HepG2 (cell line): ENCODE measurements around the gene PROM2. TPM values are rescaled to one million over a fixed set of nuclear protein-coding genes. Genes with fewer than 3 reads are reported as not detected.

ENCODE experiments used
- ATAC-seq: fragments of 200-7000 bp; cut with Tn5 transposase; 3 replicates; pipeline ENCODE4 v1.9.1; 2020; ENCODE audit warnings: mild to moderate bottlenecking, moderate library complexity
- BruUV-seq: library from RNA; stranded (reverse); fragments of 400-500 nt; replicated peaks from 2 replicates; lab custom pipeline; 2021; lab: Mats Ljungman, UMichigan
- CTCF ChIA-PET: fragments of 300-600 bp; formaldehyde crosslinking; extraction: SDS; loops from one replicate; lab custom pipeline; 2021; ENCODE audit warnings: low total read pairs, inconsistent platforms, low intra/inter-chr PET ratio; lab: Yijun Ruan, JAX
- POLR2A ChIA-PET: fragments of 350-600 bp; sonication (Branson Sonifier 250); formaldehyde crosslinking; loops from one replicate; lab custom pipeline; 2020; ENCODE audit warnings: antibody characterized with exemption, inconsistent platforms; lab: Yijun Ruan, JAX
- DNase-seq: peaks from one replicate; pipeline ENCODE4 v3.0.0-alpha.2; 2015; ENCODE audit warnings: low spot score
- FAIRE-seq: peaks from 3 replicates; lab custom pipeline; 2011; peaks lifted over from hg19 to GRCh38; lab: Jason Lieb, UNC
- H2AFZ ChIP-seq: one replicate; pipeline ENCODE4 v1.6.1; 2011; ENCODE audit warnings: low read length, inconsistent platforms
- H3K27ac ChIP-seq: fragments of 300-600 bp; 3 replicates; pipeline ENCODE4 v1.8.0; 2011; ENCODE audit warnings: mixed run types, mild to moderate bottlenecking, mixed read lengths, low read length, inconsistent platforms; ENCODE audit not compliant: insufficient read depth; ENCODE audit errors: extremely low read length
- H3K27me3 ChIP-seq, 2 experiments: fragments of 200-600 bp in 1 of 2; 2 replicates in 1 of 2; 3 replicates in 1 of 2; pipeline versions ENCODE4 v1.6.0 to v1.8.0; 2011; ENCODE audit warnings: low read length in 2 of 2, mild to moderate bottlenecking in 2 of 2, moderate library complexity in 2 of 2, inconsistent platforms in 1 of 2; ENCODE audit not compliant: insufficient read depth in 2 of 2, control insufficient read depth in 1 of 2
- H3K36me3 ChIP-seq, 2 experiments: fragments of 200-600 bp in 1 of 2; replicated peaks in 1 of 2; 2 replicates in 1 of 2; 3 replicates in 1 of 2; pipeline versions ENCODE4 v1.5.1 to v1.8.0; 2011; ENCODE audit warnings: low read length in 2 of 2, inconsistent platforms in 1 of 2; ENCODE audit not compliant: insufficient read depth in 2 of 2, control insufficient read depth in 1 of 2
- H3K4me1 ChIP-seq: 2 replicates; pipeline ENCODE4 v1.5.1; 2012; ENCODE audit warnings: low read length, inconsistent platforms; ENCODE audit not compliant: insufficient read depth
- H3K4me2 ChIP-seq: 2 replicates; pipeline ENCODE4 v1.6.0; 2011; ENCODE audit warnings: low read depth, low read length, inconsistent platforms
- H3K4me3 ChIP-seq, 3 experiments: fragments of 200-600 bp in 1 of 3; sonication (generic), shearing (Covaris generic) in 1 of 3; replicated peaks in 1 of 3; 2 replicates each; pipeline ENCODE4 v1.5.1; 2011 to 2016; ENCODE audit warnings: low read length in 3 of 3, inconsistent platforms in 2 of 3, low read depth in 2 of 3, mild to moderate bottlenecking in 2 of 3, control low read depth in 1 of 3, mixed read lengths in 1 of 3; ENCODE audit not compliant: insufficient read depth in 1 of 3
- H3K79me2 ChIP-seq: one replicate; pipeline ENCODE4 v1.6.1; 2011; ENCODE audit warnings: low read length, inconsistent platforms; ENCODE audit not compliant: insufficient read depth
- H3K9ac ChIP-seq: 2 replicates; pipeline ENCODE4 v1.6.0; 2011; ENCODE audit warnings: mild to moderate bottlenecking, low read depth, low read length, inconsistent platforms; ENCODE audit not compliant: insufficient read depth
- H3K9me3 ChIP-seq: 2 replicates; pipeline ENCODE4 v1.5.1; 2012; ENCODE audit warnings: mild to moderate bottlenecking, low read length
- H4K20me1 ChIP-seq: 2 replicates; pipeline ENCODE4 v1.6.0; 2011; ENCODE audit warnings: inconsistent platforms, mild to moderate bottlenecking, low read length, moderate library complexity; ENCODE audit not compliant: insufficient read depth
- DNMT1 ChIP-seq: sonication (generic); formaldehyde crosslinking; IDR thresholded peaks from 2 replicates; pipeline ENCODE4 v1.5.1; 2020; ENCODE audit warnings: mild to moderate bottlenecking, missing genetic modification reagents
- MBNL3 ChIP-seq: fragments of 250-450 bp; sonication (Bioruptor Pico); conservative IDR thresholded peaks from 2 replicates; pipeline ENCODE4 v1.8.0; 2022; ENCODE audit warnings: mild to moderate bottlenecking, inconsistent platforms
- POLR2AphosphoS2 ChIP-seq: IDR thresholded peaks from 2 replicates; pipeline ENCODE4 v1.6.1; 2011; ENCODE audit warnings: low read depth, low read length, improper control_type of control experiment
- ZNF672 ChIP-seq: sonication (generic); formaldehyde crosslinking; IDR thresholded peaks from 2 replicates; pipeline ENCODE4 v1.8.1; 2022; ENCODE audit warnings: missing genetic modification reagents
- ZNF761 ChIP-seq: sonication (generic); formaldehyde crosslinking; conservative IDR thresholded peaks from 2 replicates; pipeline ENCODE4 v1.4.0; 2020; ENCODE audit warnings: mild to moderate bottlenecking, missing genetic modification reagents
- WGBS: methylation state at CpG from one replicate; pipeline ENCODE4 v1.1.6; 2017; ENCODE audit warnings: low lambda C conversion rate; 5-methylcytosine and 5-hydroxymethylcytosine counted together
- in situ Hi-C: cut with HindIII; loops from 2 replicates; pipeline ENCODE4 v1.10.0; 2017; ENCODE audit warnings: low pct_unique_long_range_greater_than_20kb; ENCODE audit not compliant: extremely low pct_ligation_motif_present
- intact Hi-C: fragments of 100-400 bp; cut with micrococcal nuclease; formaldehyde crosslinking; loops from one replicate; pipeline ENCODE4 v1.10.0; 2022; ENCODE audit not compliant: unreplicated experiment
- polyA plus RNA-seq, 8 experiments: library from polyadenylated mRNA; depleted of rRNA in 3 of 8; stranded (reverse) in 7 of 8; unstranded in 1 of 8; fragments of >200 nt; fragmentation: Illumina TruSeq in 4 of 8; extraction: Trizol in 4 of 8; gene quantifications; 2 replicates each; pipeline versions ENCODE4 v1.2.1 to v1.2.3, GENCODE V29; 2011 to 2016; ENCODE audit warnings: low read depth in 4 of 8, missing spikeins in 1 of 8, mixed read lengths in 1 of 8; ENCODE audit not compliant: insufficient read depth in 1 of 8
- total RNA-seq, 5 experiments: library from RNA; depleted of rRNA; stranded (reverse); fragments of >200 nt; fragmentation: Illumina TruSeq; extraction: Trizol; gene quantifications; 2 replicates each; pipeline ENCODE4 v1.2.3, GENCODE V29; 2016; ENCODE audit warnings: low read depth in 1 of 5
- TF ChIP-seq, protein P1 (sequence below): sonication (generic); formaldehyde crosslinking; IDR thresholded peaks from 2 replicates; pipeline ENCODE4 v1.8.0; 2022; ENCODE audit warnings: missing genetic modification reagents, mild to moderate bottlenecking, borderline replicate concordance
- TF ChIP-seq, protein P2 (sequence below): sonication (generic); formaldehyde crosslinking; IDR thresholded peaks from 2 replicates; pipeline ENCODE4 v1.4.0; 2020; ENCODE audit warnings: missing genetic modification reagents, borderline replicate concordance

PROM2 gene
- total and polyA plus RNA-seq, 2 of the 13 experiments (the other 11 are each of a cell fraction or from before 2014, with no cell fraction given): not detected

DNA sequence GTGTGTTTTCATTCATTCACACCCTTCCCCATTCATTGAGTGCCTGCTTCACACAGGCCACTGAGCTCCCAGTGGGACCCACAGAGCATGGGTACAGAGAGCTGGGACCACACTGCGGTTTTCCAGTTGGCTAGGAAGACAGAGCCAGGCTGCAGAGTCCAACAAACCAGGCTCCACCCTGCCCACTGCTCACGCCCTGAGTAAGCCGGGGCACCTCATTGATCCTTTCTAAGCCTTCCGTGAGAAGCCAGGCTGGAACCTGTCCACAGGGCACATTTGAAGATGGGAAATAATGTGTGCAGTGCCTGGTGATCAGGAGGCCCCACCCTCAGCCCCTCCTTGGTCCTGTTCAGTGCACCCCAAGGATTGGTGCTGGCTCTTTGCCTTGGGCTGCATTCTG, 36.4 kb downstream of the PROM2 start:
- Histone ChIP-seq H2AFZ (no peak overlapping the region), H4K20me1 (no peaks in the 10 kb centered on the region; the same call in 1 of the 2 replicates), H3K4me3 (no peak overlapping the region), H3K79me2 (no peaks in the 10 kb centered on the region), H3K4me2 (no peak overlapping the region), H3K27me3 (peaks cover 7 to 44% of the 10 kb centered on the region in 2 experiments; a peak in 4 of 5 replicates), H3K9me3 (no peaks in the 10 kb centered on the region), H3K9ac (no peak overlapping the region), H3K36me3 (no peaks in the 10 kb centered on the region), H3K27ac (no peak overlapping the region), H3K4me1 (peaks cover 9% of the 10 kb centered on the region)
- 19% methylated on average over 4 of the region's 4 CpGs for WGBS
- no TSS peak for BruUV-seq
- CTCF ChIA-PET: no interaction called here
- POLR2A ChIA-PET: no interaction called here
- DNase-seq: no peak
- FAIRE-seq: no peak
- ATAC-seq: no peak
- TF ChIP-seq, protein P1, sequence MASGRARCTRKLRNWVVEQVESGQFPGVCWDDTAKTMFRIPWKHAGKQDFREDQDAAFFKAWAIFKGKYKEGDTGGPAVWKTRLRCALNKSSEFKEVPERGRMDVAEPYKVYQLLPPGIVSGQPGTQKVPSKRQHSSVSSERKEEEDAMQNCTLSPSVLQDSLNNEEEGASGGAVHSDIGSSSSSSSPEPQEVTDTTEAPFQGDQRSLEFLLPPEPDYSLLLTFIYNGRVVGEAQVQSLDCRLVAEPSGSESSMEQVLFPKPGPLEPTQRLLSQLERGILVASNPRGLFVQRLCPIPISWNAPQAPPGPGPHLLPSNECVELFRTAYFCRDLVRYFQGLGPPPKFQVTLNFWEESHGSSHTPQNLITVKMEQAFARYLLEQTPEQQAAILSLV (CRISPR knock-in tag): no peak
- TF ChIP-seq POLR2AphosphoS2: no peak
- TF ChIP-seq ZNF672 (CRISPR knock-in tag): no peak
- TF ChIP-seq MBNL3: no peak
- no peak for TF ChIP-seq ZNF761 (CRISPR knock-in tag)
- TF ChIP-seq DNMT1: no peak
- TF ChIP-seq, protein P2, sequence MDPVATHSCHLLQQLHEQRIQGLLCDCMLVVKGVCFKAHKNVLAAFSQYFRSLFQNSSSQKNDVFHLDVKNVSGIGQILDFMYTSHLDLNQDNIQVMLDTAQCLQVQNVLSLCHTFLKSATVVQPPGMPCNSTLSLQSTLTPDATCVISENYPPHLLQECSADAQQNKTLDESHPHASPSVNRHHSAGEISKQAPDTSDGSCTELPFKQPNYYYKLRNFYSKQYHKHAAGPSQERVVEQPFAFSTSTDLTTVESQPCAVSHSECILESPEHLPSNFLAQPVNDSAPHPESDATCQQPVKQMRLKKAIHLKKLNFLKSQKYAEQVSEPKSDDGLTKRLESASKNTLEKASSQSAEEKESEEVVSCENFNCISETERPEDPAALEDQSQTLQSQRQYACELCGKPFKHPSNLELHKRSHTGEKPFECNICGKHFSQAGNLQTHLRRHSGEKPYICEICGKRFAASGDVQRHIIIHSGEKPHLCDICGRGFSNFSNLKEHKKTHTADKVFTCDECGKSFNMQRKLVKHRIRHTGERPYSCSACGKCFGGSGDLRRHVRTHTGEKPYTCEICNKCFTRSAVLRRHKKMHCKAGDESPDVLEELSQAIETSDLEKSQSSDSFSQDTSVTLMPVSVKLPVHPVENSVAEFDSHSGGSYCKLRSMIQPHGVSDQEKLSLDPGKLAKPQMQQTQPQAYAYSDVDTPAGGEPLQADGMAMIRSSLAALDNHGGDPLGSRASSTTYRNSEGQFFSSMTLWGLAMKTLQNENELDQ (CRISPR knock-in tag): no peak
- intact Hi-C loops (no loop called here), in situ Hi-C loops (no loop called here)
